ENCODE data around the gene NXPH3. TPM values are rescaled to one million over a fixed set of nuclear protein-coding genes. Genes with fewer than 3 reads are reported as not detected.

Gene NXPH3
- total and polyA plus RNA-seq, 2 experiments from 2014 or later, result 0.30 to 1.4 TPM

- 95 to 96% methylated on average over 5 of the region's 5 CpGs for WGBS, 2 experiments (ENCODE audit: low coverage in 1 of 2, low lambda C conversion rate in 2 of 2, missing lambda C conversion rate in 2 of 2)
These were observed 7.6 kb downstream of the NXPH3 start for GRCh38 chr17:49583226-49583625.

GRCh38 chr17:49583889-49584288 lies 8.2 kb downstream of the NXPH3 start:
- in situ Hi-C loops (cut with MboI), result no loop called here
- no peaks in the 10 kb centered on the region for H3K9me3 ChIP-seq (ENCODE audit: low read depth)
- peaks cover 12% of the 10 kb centered on the region for H3K4me1 ChIP-seq (ENCODE audit: insufficient read depth)
- H3K36me3 ChIP-seq (ENCODE audit: low read depth), result no peaks in the 10 kb centered on the region
- no peak for DNase-seq
- H3K79me2 ChIP-seq (ENCODE audit: insufficient read depth), result no peaks in the 10 kb centered on the region
- no peaks in the 10 kb centered on the region for H4K20me1 ChIP-seq (ENCODE audit: insufficient read depth)
- no peak for TF ChIP-seq EZH2 (IDR thresholded peaks at IDR 0.05; ENCODE audit: insufficient read depth, poor library complexity, severe bottlenecking)
- no peak for TF ChIP-seq EZH2phosphoT487 (IDR thresholded peaks at IDR 0.05; ENCODE audit: insufficient read depth, low read depth)
- no peaks in the 10 kb centered on the region for H3K27me3 ChIP-seq (replicated peaks; ENCODE audit: insufficient read depth)
- WGBS, 2 experiments (ENCODE audit: low coverage in 1 of 2, low lambda C conversion rate in 2 of 2, missing lambda C conversion rate in 2 of 2), result 88 to 90% methylated on average over 4 of the region's 4 CpGs
- H3F3A ChIP-seq (ENCODE audit: insufficient read depth), result 0 out of 2 replicates have a peak, but pooled peaks cover under 1% of the 10 kb centered on the region
- no peak overlapping the region for H3K9ac ChIP-seq
- no peak overlapping the region for H2AFZ ChIP-seq
- H3K27ac ChIP-seq, result no peak overlapping the region
- H3K9me2 ChIP-seq (ENCODE audit: insufficient read depth), result no peaks in the 10 kb centered on the region
- no peak overlapping the region for H3K4me3 ChIP-seq
- H3K4me2 ChIP-seq (ENCODE audit: unreplicated experiment), result no peak overlapping the region

More at GRCh38 chr17:49583226-49583625, 7.6 kb downstream of the NXPH3 start:
- Histone ChIP-seq H4K20me1 (ENCODE audit: insufficient read depth) (no peaks in the 10 kb centered on the region), H3K27me3 (replicated peaks; ENCODE audit: insufficient read depth) (no peaks in the 10 kb centered on the region), H3K9me2 (ENCODE audit: insufficient read depth) (no peaks in the 10 kb centered on the region), H3K79me2 (ENCODE audit: insufficient read depth) (no peaks in the 10 kb centered on the region), H2AFZ (no peak overlapping the region), H3K36me3 (ENCODE audit: low read depth) (no peaks in the 10 kb centered on the region), H3K4me3 (no peak overlapping the region), H3K27ac (no peak overlapping the region), H3F3A (ENCODE audit: insufficient read depth) (no peaks in the 10 kb centered on the region), H3K4me2 (ENCODE audit: unreplicated experiment) (no peak overlapping the region), H3K4me1 (ENCODE audit: insufficient read depth) (peaks cover 7% of the 10 kb centered on the region), H3K9me3 (ENCODE audit: low read depth) (no peaks in the 10 kb centered on the region), H3K9ac (no peak overlapping the region)
- DNase-seq, result no peak
- TF ChIP-seq EZH2 (IDR thresholded peaks at IDR 0.05; ENCODE audit: insufficient read depth, poor library complexity, severe bottlenecking), result no peak
- in situ Hi-C loops (cut with MboI), result no loop called here

GRCh38 chr17:49585422-49586027 lies 9.9 kb downstream of the NXPH3 start:
- in situ Hi-C loops (cut with MboI), result no loop called here

GRCh38 chr17:49587366-49588073 lies 11.8 kb downstream of the NXPH3 start:
- in situ Hi-C loops (cut with MboI), result no loop called here
- TF ChIP-seq EZH2 (IDR thresholded peaks at IDR 0.05; ENCODE audit: insufficient read depth, poor library complexity, severe bottlenecking), result no peak
- TF ChIP-seq EZH2phosphoT487 (IDR thresholded peaks at IDR 0.05; ENCODE audit: insufficient read depth, low read depth), result no peak
- peaks cover 13% of the 10 kb centered on the region; the same call in 1 of the 2 replicates for H3F3A ChIP-seq (ENCODE audit: insufficient read depth)
- no peaks in the 10 kb centered on the region for H3K9me2 ChIP-seq (ENCODE audit: insufficient read depth)
- H3K4me1 ChIP-seq (ENCODE audit: insufficient read depth), result peaks cover 20% of the 10 kb centered on the region
- no peaks in the 10 kb centered on the region for H3K79me2 ChIP-seq (ENCODE audit: insufficient read depth)
- no peaks in the 10 kb centered on the region for H3K9me3 ChIP-seq (ENCODE audit: low read depth)
- H3K27ac ChIP-seq, result no peak overlapping the region
- no peak overlapping the region for H3K4me3 ChIP-seq
- H3K9ac ChIP-seq, result no peak overlapping the region
- DNase-seq, result no peak
- H3K36me3 ChIP-seq (ENCODE audit: low read depth), result 0 out of 2 replicates have a peak, but pooled peaks cover 2% of the 10 kb centered on the region
- H4K20me1 ChIP-seq (ENCODE audit: insufficient read depth), result no peaks in the 10 kb centered on the region
- no peak overlapping the region for H3K4me2 ChIP-seq (ENCODE audit: unreplicated experiment)
- WGBS, 2 experiments (ENCODE audit: low coverage in 1 of 2, low lambda C conversion rate in 2 of 2, missing lambda C conversion rate in 2 of 2), result 94 to 98% methylated on average over 12 of the region's 12 CpGs
- H2AFZ ChIP-seq, result no peak overlapping the region
- no peaks in the 10 kb centered on the region for H3K27me3 ChIP-seq (replicated peaks; ENCODE audit: insufficient read depth)

More at GRCh38 chr17:49585422-49586027, 9.9 kb downstream of the NXPH3 start:
- Histone ChIP-seq H3K36me3 (ENCODE audit: low read depth) (no peaks in the 10 kb centered on the region), H3K79me2 (ENCODE audit: insufficient read depth) (no peaks in the 10 kb centered on the region), H3K4me1 (ENCODE audit: insufficient read depth) (peaks cover 20% of the 10 kb centered on the region), H3K4me2 (ENCODE audit: unreplicated experiment) (no peak overlapping the region), H3K27me3 (replicated peaks; ENCODE audit: insufficient read depth) (no peaks in the 10 kb centered on the region), H2AFZ (no peak overlapping the region), H4K20me1 (ENCODE audit: insufficient read depth) (no peaks in the 10 kb centered on the region), H3K9ac (no peak overlapping the region), H3K27ac (no peak overlapping the region), H3K9me3 (ENCODE audit: low read depth) (no peaks in the 10 kb centered on the region), H3F3A (ENCODE audit: insufficient read depth) (0 out of 2 replicates have a peak, but pooled peaks cover 8% of the 10 kb centered on the region), H3K4me3 (no peak overlapping the region), H3K9me2 (ENCODE audit: insufficient read depth) (no peaks in the 10 kb centered on the region)
- no peak for DNase-seq
- 66 to 72% methylated on average over 3 of the region's 3 CpGs for WGBS, 2 experiments (ENCODE audit: low coverage in 1 of 2, low lambda C conversion rate in 2 of 2, missing lambda C conversion rate in 2 of 2)
- TF ChIP-seq EZH2 (IDR thresholded peaks at IDR 0.05; ENCODE audit: insufficient read depth, poor library complexity, severe bottlenecking) (no peak), EZH2phosphoT487 (IDR thresholded peaks at IDR 0.05; ENCODE audit: insufficient read depth, low read depth) (no peak)
